ENCODE measurements around the gene INHBA. TPM values are rescaled to one million over a fixed set of nuclear protein-coding genes. Genes with fewer than 3 reads are reported as not detected.

INHBA gene
- total and polyA plus RNA-seq, 9 of the 15 experiments (the other 6 are each of a cell fraction or from before 2014, with no cell fraction given) = 0.02 to 0.04 TPM; not detected in 7

- intact Hi-C loops (cut with micrococcal nuclease) = loop anchor here (5.0 to 10.0 kb wide), 2 partner anchors 695 to 1372 kb away; no protein-coding TSS in a partner anchor
- TF ChIP-seq CREBBP (IDR thresholded peaks at IDR 0.05; ENCODE audit: low read depth, low read length) = no peak
- TF ChIP-seq PURB (CRISPR knock-in tag; IDR thresholded peaks at IDR 0.05; ENCODE audit: low read depth) = no peak
- TF ChIP-seq CTBP1 (IDR thresholded peaks at IDR 0.05; ENCODE audit: borderline replicate concordance) = no peak
- no peak for TF ChIP-seq NEUROD1 (IDR thresholded peaks at IDR 0.05; ENCODE audit: borderline replicate concordance, low read depth, low read length, partially characterized antibody)
- TF ChIP-seq, protein P1, sequence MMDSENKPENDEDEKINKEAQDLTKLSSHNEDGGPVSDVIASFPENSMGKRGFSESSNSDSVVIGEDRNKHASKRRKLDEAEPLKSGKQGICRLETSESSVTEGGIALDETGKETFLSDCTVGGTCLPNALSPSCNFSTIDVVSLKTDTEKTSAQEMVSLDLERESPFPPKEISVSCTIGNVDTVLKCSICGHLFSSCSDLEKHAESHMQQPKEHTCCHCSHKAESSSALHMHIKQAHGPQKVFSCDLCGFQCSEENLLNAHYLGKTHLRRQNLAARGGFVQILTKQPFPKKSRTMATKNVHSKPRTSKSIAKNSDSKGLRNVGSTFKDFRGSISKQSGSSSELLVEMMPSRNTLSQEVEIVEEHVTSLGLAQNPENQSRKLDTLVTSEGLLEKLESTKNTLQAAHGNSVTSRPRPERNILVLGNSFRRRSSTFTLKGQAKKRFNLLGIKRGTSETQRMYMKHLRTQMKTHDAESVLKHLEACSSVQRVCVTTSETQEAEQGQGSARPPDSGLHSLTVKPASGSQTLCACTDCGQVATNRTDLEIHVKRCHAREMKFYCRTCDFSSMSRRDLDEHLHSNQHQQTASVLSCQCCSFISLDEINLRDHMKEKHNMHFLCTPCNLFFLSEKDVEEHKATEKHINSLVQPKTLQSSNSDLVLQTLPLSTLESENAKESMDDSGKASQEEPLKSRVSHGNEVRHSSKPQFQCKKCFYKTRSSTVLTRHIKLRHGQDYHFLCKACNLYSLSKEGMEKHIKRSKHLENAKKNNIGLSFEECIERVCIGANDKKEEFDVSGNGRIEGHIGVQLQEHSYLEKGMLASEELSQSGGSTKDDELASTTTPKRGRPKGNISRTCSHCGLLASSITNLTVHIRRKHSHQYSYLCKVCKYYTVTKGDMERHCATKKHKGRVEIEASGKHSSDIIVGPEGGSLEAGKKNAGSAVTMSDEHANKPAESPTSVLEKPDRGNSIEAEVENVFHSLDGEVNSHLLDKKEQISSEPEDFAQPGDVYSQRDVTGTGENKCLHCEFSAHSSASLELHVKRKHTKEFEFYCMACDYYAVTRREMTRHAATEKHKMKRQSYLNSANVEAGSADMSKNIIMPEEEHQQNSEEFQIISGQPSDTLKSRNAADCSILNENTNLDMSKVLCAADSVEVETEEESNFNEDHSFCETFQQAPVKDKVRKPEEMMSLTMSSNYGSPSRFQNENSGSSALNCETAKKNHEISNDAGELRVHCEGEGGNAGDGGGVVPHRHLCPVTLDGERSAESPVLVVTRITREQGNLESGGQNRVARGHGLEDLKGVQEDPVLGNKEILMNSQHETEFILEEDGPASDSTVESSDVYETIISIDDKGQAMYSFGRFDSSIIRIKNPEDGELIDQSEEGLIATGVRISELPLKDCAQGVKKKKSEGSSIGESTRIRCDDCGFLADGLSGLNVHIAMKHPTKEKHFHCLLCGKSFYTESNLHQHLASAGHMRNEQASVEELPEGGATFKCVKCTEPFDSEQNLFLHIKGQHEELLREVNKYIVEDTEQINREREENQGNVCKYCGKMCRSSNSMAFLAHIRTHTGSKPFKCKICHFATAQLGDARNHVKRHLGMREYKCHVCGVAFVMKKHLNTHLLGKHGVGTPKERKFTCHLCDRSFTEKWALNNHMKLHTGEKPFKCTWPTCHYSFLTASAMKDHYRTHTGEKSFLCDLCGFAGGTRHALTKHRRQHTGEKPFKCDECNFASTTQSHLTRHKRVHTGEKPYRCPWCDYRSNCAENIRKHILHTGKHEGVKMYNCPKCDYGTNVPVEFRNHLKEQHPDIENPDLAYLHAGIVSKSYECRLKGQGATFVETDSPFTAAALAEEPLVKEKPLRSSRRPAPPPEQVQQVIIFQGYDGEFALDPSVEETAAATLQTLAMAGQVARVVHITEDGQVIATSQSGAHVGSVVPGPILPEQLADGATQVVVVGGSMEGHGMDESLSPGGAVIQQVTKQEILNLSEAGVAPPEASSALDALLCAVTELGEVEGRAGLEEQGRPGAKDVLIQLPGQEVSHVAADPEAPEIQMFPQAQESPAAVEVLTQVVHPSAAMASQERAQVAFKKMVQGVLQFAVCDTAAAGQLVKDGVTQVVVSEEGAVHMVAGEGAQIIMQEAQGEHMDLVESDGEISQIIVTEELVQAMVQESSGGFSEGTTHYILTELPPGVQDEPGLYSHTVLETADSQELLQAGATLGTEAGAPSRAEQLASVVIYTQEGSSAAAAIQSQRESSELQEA (IDR thresholded peaks at IDR 0.05; ENCODE audit: low read depth) = no peak
- TF ChIP-seq, protein P2, sequence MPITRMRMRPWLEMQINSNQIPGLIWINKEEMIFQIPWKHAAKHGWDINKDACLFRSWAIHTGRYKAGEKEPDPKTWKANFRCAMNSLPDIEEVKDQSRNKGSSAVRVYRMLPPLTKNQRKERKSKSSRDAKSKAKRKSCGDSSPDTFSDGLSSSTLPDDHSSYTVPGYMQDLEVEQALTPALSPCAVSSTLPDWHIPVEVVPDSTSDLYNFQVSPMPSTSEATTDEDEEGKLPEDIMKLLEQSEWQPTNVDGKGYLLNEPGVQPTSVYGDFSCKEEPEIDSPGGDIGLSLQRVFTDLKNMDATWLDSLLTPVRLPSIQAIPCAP (CRISPR knock-in tag; IDR thresholded peaks at IDR 0.05; ENCODE audit: borderline replicate concordance) = no peak
- no peak for TF ChIP-seq SMARCA5 (IDR thresholded peaks at IDR 0.05)
- TF ChIP-seq PHB2 (IDR thresholded peaks at IDR 0.05; ENCODE audit: low read depth) = no peak
- no peak for TF ChIP-seq ATF1 (CRISPR knock-in tag; IDR thresholded peaks at IDR 0.05)
- no peak for TF ChIP-seq ATF1 (tag; IDR thresholded peaks at IDR 0.05)
- no peak for TF ChIP-seq JUNB (CRISPR knock-in tag; conservative IDR thresholded peaks at IDR 0.05)
- H3K4me3 ChIP-seq = no peak overlapping the region
Observed at GRCh38 chr7:41699516-41699915, 3.4 kb downstream of the INHBA start.

More at GRCh38 chr7:41699516-41699915, 3.4 kb downstream of the INHBA start:
- no peaks in the 10 kb centered on the region for H3K36me3 ChIP-seq (ENCODE audit: control insufficient read depth, insufficient read depth, low read length)
- in situ Hi-C loops (cut with MboI) = no loop called here
- no peaks in the 10 kb centered on the region for H4K20me1 ChIP-seq (replicated peaks; ENCODE audit: control insufficient read depth, insufficient read depth, low read length)
- no peak overlapping the region for H2AFZ ChIP-seq (ENCODE audit: low read depth, low read length)
- ATAC-seq = no peak
- no peaks in the 10 kb centered on the region for H3K4me1 ChIP-seq (replicated peaks in 1 of 2; ENCODE audit: control insufficient read depth in 2 of 2, insufficient read depth in 2 of 2, low read length in 2 of 2)
- no peak overlapping the region for H3K9ac ChIP-seq (ENCODE audit: insufficient read depth in 1 of 2, low read depth in 2 of 2, low read length in 2 of 2)
- ChIA-PET POLR2A (no interaction called here), CTCF (ENCODE audit: low intra/inter-chr PET ratio) (no interaction called here)
- no peaks in the 10 kb centered on the region for H3K9me1 ChIP-seq (ENCODE audit: control insufficient read depth, insufficient read depth, low read length)
- whole genome bisulfite sequencing (ENCODE audit: insufficient coverage, low coverage, missing lambda C conversion rate) = 3% methylated on average over 7 of the region's 12 CpGs
- no TSS peak for BruUV-seq (replicated peaks)
- DNase-seq (ENCODE audit: extremely low read depth in 1 of 4, low spot score in 3 of 4) = no peak
- no peaks in the 10 kb centered on the region; a peak in 1 of 5 replicates for H3K27me3 ChIP-seq (ENCODE audit: control insufficient read depth in 2 of 2, insufficient read depth in 2 of 2, low read length in 2 of 2)
- no peak overlapping the region for H3K27ac ChIP-seq (ENCODE audit: extremely low read depth, low read depth, low read length)
- H3K9me3 ChIP-seq (replicated peaks; ENCODE audit: control insufficient read depth, insufficient read depth, low read depth, low read length) = no peaks in the 10 kb centered on the region
- no peak overlapping the region for H3K4me2 ChIP-seq (ENCODE audit: insufficient read depth, low read length)
- FAIRE-seq = no peak
- no peaks in the 10 kb centered on the region for H3K79me2 ChIP-seq (ENCODE audit: control insufficient read depth, insufficient read depth, low read length)
